Measurements from ENCODE around the gene UCK2.
A peak's percentile ranks its signal among the peaks of the same experiment; 100 is the strongest.

Gene UCK2

GRCh38 chr1:165928075-165928731, 100.8 kb downstream of the UCK2 start:
- peak; percentile 82 for FAIRE-seq
- peak; percentile 43 for DNase-seq (ENCODE audit: insufficient read length, low spot score)

DNA sequence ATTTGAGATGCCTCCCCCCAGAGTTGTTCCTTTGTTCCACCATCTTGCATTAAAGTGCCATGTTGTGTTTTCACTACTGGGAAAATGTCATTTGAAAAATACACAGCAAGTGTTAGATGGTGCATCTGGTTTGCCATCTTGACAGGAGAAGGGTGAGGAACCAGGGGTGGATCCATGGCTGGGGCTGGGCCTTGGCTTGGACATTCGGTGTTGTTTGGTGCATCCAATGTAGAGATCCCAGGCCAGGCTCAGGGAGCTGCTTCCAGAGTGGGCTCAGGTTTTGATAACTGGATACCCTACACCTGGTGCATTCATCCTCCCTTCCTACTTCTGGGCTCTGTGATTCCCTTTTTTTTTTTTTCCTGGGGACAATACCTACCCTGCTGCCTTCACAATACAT, 103.5 kb downstream of the UCK2 start:
- FAIRE-seq (no peak), DNase-seq (ENCODE audit: insufficient read length, low spot score) (no peak)

DNA sequence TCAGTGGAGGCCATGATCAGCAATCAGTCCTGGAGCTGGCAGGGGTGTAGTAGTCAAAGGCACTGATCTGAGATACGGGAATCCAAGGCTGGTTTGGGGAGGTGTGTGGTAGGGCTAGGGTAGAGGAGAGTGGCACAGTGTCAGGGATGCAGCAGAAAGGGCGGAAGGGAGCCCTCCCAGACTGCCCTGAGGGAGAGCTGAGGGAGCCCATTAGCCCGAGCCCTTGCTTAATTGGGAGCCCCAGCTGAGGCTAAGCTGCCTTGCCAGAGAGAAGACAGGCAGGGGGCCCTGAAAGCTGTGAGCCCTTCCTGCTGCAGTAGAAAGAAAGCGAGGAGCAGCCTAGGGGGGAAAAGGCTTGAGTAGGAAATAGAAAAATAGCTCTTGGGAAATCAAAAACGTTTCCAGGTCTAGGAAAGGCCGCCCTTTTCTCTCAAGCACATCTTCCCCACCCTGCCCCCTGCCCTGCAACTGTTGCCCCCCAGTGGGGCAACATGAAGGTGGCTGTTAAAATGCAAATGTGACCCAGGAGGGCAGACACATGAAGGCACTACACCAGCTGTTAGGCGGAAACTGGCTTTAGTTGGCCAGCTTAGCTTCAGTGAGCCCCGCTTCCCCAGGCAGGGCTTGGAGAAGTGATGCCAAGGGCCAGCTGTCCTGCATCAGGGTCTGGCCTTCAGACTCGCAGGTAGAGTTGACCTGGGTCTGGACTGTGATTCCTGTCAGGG, 106.2 kb downstream of the UCK2 start:
- DNase-seq (ENCODE audit: insufficient read length, low spot score), result no peak
- no peak for FAIRE-seq

DNA sequence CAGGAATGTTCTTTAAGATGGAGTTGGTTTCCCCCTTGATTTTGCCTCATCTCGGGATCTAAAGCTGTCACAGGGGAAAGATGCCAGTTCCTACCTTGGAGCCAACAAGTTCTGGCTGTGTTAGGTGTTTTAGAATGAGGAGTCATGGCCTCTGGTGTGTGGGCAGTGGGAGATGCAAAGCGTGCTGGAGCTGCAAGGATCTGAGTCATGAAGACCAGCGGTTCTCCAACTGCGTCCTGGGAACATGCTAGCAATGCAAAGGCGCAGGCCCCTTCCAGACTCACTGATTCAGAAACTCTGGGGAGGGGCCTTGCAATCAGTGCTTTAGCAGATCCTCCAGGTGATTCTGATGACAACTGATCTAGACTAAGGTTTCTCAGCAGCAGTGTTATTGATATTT, 109.1 kb downstream of the UCK2 start:
- no peak for FAIRE-seq
- no peak for DNase-seq (ENCODE audit: insufficient read length, low spot score)

DNA sequence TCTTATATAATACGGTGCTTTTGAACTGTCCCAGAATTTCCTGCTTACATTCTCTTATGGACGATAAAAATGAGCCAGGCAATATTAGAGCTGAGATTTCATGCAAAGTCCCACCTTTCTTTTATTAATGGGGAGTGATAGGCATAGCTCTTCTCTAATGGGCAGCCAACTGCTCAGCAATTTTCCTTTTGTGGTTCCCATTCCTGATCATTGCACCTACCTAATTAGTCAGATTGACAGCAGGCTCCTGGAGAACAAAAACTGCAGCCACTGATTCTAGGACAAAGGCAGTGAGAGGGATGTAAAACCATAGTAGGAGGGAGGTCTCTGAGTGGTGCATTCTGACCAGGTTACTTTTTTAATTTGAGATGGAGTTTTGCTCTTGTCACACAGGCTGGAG, 110.4 kb downstream of the UCK2 start:
- DNase-seq (ENCODE audit: insufficient read length, low spot score), result no peak
- no peak for FAIRE-seq

- FAIRE-seq (no peak), DNase-seq (ENCODE audit: insufficient read length, low spot score) (no peak)
Measured at GRCh38 chr1:165938844-165939243, 111.4 kb downstream of the UCK2 start.

DNA sequence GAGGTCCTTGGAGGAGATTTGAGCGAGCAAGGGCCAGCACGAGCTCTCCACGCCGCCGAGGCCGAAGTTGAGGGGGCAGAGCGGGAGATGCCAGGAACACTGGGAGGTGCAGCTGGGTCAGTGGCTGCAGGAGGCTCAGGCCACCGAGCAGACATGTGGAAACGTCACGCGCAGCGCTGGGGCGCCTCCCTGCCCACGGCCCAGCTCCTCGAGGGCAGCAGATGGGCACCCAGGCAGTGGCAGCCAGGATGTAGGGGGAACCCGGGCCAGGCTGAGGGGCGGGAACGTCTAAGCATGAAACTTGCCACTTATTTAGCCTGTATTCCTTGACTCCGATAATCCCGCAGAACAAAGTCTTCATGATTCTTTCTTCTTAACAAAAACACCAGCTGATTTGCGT, 114.1 kb downstream of the UCK2 start:
- FAIRE-seq (no peak), DNase-seq (ENCODE audit: insufficient read length, low spot score) (no peak)

DNA sequence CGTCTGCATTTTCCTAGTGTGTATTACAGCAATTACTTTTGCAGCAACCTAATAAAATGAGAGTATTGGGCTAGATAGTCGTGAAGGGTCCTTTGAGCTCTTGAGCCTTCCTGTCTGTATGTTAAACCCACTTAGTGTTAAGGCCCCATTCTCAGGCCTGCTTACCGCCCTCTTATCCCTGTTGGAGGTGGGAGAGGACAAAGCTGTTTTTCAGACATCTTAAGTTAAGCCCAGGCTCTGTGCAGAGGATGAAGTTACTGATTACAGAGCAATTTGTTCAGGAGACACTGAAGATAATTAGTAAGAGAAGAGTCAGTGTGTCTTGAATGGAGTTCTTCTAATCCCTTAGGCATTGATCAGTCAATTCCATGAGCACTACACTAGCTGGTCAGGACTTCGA, 114.6 kb downstream of the UCK2 start:
- FAIRE-seq, result no peak

DNA sequence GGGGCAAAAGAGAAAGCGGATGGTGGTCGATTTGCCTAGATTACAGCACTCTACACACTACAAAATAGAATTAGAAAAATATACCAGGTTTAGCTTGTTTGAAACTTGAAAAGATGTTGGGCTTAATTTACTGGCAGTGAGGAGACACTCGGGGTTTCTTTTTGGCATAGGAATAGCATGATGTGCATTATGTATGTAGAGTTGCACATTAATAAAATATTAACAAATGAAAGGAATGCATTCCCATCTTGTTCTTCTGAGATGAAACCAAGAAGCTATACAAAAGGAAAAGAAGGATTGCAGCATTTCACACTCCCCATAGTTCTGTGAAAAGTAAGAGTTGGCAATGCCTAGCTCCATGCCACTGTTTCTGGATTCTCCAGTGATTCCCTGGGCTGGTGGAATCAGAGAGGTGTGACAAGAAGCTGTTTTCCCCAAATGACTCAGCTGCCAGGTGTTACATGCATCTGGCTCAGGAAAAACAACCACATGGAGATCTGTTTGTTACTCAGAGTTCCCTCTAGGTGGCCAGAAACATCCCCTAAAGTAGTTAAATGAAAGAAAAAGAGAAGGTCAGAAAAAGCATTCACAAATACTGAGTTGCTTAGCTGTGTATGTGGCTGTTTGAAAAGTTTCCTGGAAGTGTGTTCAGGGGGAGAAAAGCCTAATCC, 115.6 kb downstream of the UCK2 start:
- FAIRE-seq, result no peak
- DNase-seq (ENCODE audit: insufficient read length, low spot score), result no peak

More for the DNA sequence above, 114.6 kb downstream of the UCK2 start:
- no peak for DNase-seq (ENCODE audit: insufficient read length, low spot score)

DNA sequence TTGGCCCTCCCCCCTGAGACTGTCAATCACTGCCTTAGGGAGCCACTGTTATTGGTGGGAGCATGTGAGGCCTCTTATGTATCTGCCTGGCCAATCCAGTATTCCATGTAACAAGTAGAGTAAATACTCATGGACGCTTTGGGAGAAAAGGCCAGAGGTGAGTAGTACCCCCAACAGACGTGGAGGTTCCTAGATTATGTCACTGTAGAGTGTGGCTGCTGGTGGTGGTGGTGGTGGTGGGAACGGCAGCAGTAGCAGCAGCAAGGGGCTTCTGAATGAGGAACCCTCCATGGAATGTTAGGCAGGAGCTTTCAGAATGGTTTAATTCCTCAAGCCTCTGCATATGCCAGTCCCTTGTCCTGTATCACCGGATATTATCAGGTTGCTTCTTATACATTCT, 118.5 kb downstream of the UCK2 start:
- DNase-seq (ENCODE audit: insufficient read length, low spot score) (no peak), FAIRE-seq (no peak)

DNA sequence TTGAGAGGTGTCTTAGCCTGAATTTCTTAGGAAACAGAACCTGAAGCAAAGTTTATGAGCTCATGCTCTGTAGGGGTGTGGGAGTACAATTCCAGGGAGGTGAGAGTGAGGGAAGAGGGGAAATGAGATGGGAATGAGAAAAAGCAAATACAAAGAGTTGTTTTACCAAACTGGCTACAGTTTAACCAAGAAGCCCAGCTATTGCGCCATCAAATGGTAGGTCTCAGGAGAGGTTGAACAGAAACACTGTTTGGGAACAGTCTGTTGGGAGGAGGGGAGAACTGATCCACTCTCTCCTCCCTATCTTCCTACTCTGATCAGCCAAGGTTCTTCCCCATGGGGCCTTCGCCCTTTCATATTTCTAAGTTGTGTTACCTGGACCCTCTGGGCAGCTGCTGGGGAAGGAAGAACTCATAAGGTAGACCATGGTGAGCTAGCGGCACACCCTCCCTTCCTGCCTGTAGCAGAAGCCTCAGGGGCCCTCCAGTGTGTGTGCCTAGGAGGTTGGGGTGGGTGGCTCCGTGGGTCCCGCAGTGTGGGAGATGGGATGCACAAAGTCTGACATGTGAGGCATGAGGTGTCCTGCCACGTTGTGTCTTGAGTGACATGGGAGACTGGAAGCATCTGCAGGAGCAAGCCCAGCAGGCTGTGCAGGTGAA, 120.5 kb downstream of the UCK2 start:
- no peak for FAIRE-seq

GRCh38 chr1:165949335-165950130, 122.1 kb downstream of the UCK2 start:
- no peak for FAIRE-seq
- no peak for DNase-seq (ENCODE audit: insufficient read length, low spot score)

More for the DNA sequence above, 120.5 kb downstream of the UCK2 start:
- no peak for DNase-seq (ENCODE audit: insufficient read length, low spot score)

- FAIRE-seq (no peak), DNase-seq (ENCODE audit: insufficient read length, low spot score) (no peak)
Measured at GRCh38 chr1:165954940-165955339, 127.5 kb downstream of the UCK2 start.

DNA sequence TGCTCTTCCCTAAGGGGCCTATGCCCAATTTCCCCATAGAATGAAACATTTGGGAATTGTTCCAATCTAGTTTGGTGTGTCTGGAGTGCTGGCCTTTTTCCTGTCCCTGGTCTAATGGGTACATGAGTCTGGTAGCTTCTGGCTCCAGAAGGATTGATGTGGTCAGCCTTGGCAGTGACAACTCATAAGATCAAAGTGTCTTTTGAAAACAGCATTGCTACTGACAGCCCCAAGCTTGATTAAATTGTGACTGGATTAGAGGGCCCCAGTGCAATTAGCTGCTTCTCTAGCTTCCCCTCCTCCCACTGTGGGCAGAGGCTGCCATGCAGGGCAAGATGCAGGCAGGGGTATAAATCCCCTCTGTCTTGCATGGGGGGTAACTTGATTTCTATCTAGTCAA, 130.9 kb downstream of the UCK2 start:
- FAIRE-seq (no peak), DNase-seq (ENCODE audit: insufficient read length, low spot score) (no peak)

- FAIRE-seq, result no peak
Measured at GRCh38 chr1:165960136-165960535, 132.7 kb downstream of the UCK2 start.

GRCh38 chr1:165960881-165961280, 133.5 kb downstream of the UCK2 start:
- DNase-seq (ENCODE audit: insufficient read length, low spot score) (no peak), FAIRE-seq (no peak)

More at GRCh38 chr1:165960136-165960535, 132.7 kb downstream of the UCK2 start:
- no peak for DNase-seq (ENCODE audit: insufficient read length, low spot score)
